HUDEP-2 (cell line): ENCODE data around the gene SLC1A6.
A peak's percentile ranks its signal among the peaks of the same experiment; 100 is the strongest.
"Not testable (repeated sequence)": the region's sequence is repeated elsewhere in the genome, so short reads cannot be mapped to it uniquely, and the experiment has no call there.

Source experiments
- DNase-seq, 76 experiments: peaks; one replicate each; lab custom pipeline; 2025; ENCODE audit not compliant: unreplicated experiment in 76 of 76; lab: John Stamatoyannopoulos, UW

SLC1A6 gene

GRCh38 chr19:14979476-14980255 is at the start of gene SLC1A6:
Gene SLC1A6 (minus strand): TSS chr19:14979864. CDS start chr19:14972910, 6,954 bp downstream.
- DNase-seq = no peak

- DNase-seq = no peak
These were observed 48.8 kb upstream of the SLC1A6 start for GRCh38 chr19:15028490-15028889.

GRCh38 chr19:15025217-15025616 is 45.6 kb upstream of the SLC1A6 start:
- peak in 12 of 76 experiments; percentile 3 to 33 (median 8) for DNase-seq

- no peak for DNase-seq
These were observed 43.1 kb upstream of the SLC1A6 start for GRCh38 chr19:15022752-15023151.

GRCh38 chr19:15021286-15022007 is 41.8 kb upstream of the SLC1A6 start:
- DNase-seq = peak in 1 of 76 experiments; percentile 7

GRCh38 chr19:15018836-15019235 is 39.2 kb upstream of the SLC1A6 start:
- not testable (repeated sequence) for DNase-seq

- DNase-seq = peak in 7 of 76 experiments; percentile 7 to 34 (median 11)
These were observed 36.4 kb upstream of the SLC1A6 start for GRCh38 chr19:15015946-15016542.

- DNase-seq = peak in 2 of 76 experiments; percentile 7 to 19
These were observed 34.9 kb upstream of the SLC1A6 start for GRCh38 chr19:15014579-15014978.

- no peak for DNase-seq
These were observed 31.0 kb upstream of the SLC1A6 start for GRCh38 chr19:15010501-15011300.

GRCh38 chr19:15008308-15008707 is 28.6 kb upstream of the SLC1A6 start:
- DNase-seq = no peak

- no peak for DNase-seq
These were observed 18.3 kb upstream of the SLC1A6 start for GRCh38 chr19:14997981-14998380.

- no peak for DNase-seq
These were observed 13.1 kb upstream of the SLC1A6 start for GRCh38 chr19:14992780-14993179.

- DNase-seq = no peak
These were observed 5.5 kb upstream of the SLC1A6 start for GRCh38 chr19:14985133-14985532.

- DNase-seq = no peak
These were observed 1.4 kb downstream of the SLC1A6 start for GRCh38 chr19:14978161-14978776.

- no peak for DNase-seq
These were observed 2.5 kb downstream of the SLC1A6 start for GRCh38 chr19:14977128-14977527.

- no peak for DNase-seq
These were observed 5.2 kb downstream of the SLC1A6 start for GRCh38 chr19:14974488-14974887.

- no peak for DNase-seq
These were observed 7.0 kb downstream of the SLC1A6 start for GRCh38 chr19:14972676-14973075.

GRCh38 chr19:14971474-14971873 is 8.2 kb downstream of the SLC1A6 start:
- no peak for DNase-seq

- DNase-seq = no peak
These were observed 11.4 kb downstream of the SLC1A6 start for GRCh38 chr19:14968247-14968646.

- DNase-seq = no peak
These were observed 17.5 kb downstream of the SLC1A6 start for GRCh38 chr19:14961956-14962685.
